K562 (cell line): ENCODE data around the gene GNG11. TPM values are rescaled to one million over a fixed set of nuclear protein-coding genes. Genes with fewer than 3 reads are reported as not detected.

Source experiments
- ATAC-seq: fragments of 200-7000 bp; cut with Tn5 transposase; 3 replicates; pipeline ENCODE4 v1.9.1; 2020; ENCODE audit warnings: moderate library complexity
- BruUV-seq: library from RNA; stranded (reverse); fragments of 400-500 nt; replicated peaks from 2 replicates; lab custom pipeline; 2021; lab: Mats Ljungman, UMichigan
- CTCF ChIA-PET: fragments of 300-600 bp; formaldehyde crosslinking; extraction: SDS; loops from one replicate; lab custom pipeline; 2021; ENCODE audit warnings: low intra/inter-chr PET ratio; lab: Yijun Ruan, JAX
- POLR2A ChIA-PET: fragments of 300-600, 350-650 bp; sonication (Branson Sonifier 250); formaldehyde crosslinking; extraction: SDS; loops from one replicate; lab custom pipeline; 2021; ENCODE audit warnings: antibody characterized with exemption, inconsistent platforms; lab: Yijun Ruan, JAX
- DNase-seq, 4 experiments: peaks; one replicate each; pipeline versions ENCODE4 v3.0.0 to v3.0.0-alpha.2; 2011 to 2018; ENCODE audit warnings: low spot score in 3 of 4, mixed read lengths in 3 of 4; ENCODE audit errors: extremely low read depth in 1 of 4
- FAIRE-seq: peaks from 2 replicates; lab custom pipeline; 2011; peaks lifted over from hg19 to GRCh38; lab: Jason Lieb, UNC
- H2AFZ ChIP-seq: 2 replicates; pipeline ENCODE4 v1.6.0; 2011; ENCODE audit warnings: low read depth, low read length, control low read depth, inconsistent platforms
- H3K27ac ChIP-seq: fragments of 200-600 bp; 3 replicates; pipeline ENCODE4 v1.8.0; 2011; ENCODE audit warnings: low read depth, mild to moderate bottlenecking, control low read depth, inconsistent platforms, low read length, moderate library complexity, mixed read lengths; ENCODE audit errors: extremely low read depth
- H3K27me3 ChIP-seq, 2 experiments: fragments of 300-600 bp in 1 of 2; 2 replicates in 1 of 2; 3 replicates in 1 of 2; pipeline versions ENCODE4 v1.6.0 to v1.8.0; 2011; ENCODE audit warnings: inconsistent platforms in 2 of 2, low read length in 2 of 2, mild to moderate bottlenecking in 1 of 2, mixed read lengths in 1 of 2, moderate library complexity in 1 of 2; ENCODE audit not compliant: control insufficient read depth in 2 of 2, insufficient read depth in 2 of 2
- H3K36me3 ChIP-seq: fragments of 300-600 bp; 3 replicates; pipeline ENCODE4 v1.8.0; 2011; ENCODE audit warnings: mild to moderate bottlenecking, low read length, inconsistent platforms; ENCODE audit not compliant: control insufficient read depth, insufficient read depth
- H3K4me1 ChIP-seq, 2 experiments: fragments of 200-600 bp in 1 of 2; replicated peaks in 1 of 2; 2 replicates in 1 of 2; 3 replicates in 1 of 2; pipeline versions ENCODE4 v1.5.1 to v1.8.0; 2011; ENCODE audit warnings: inconsistent platforms in 2 of 2, low read length in 2 of 2, mild to moderate bottlenecking in 1 of 2, mixed read lengths in 1 of 2, moderate library complexity in 1 of 2; ENCODE audit not compliant: control insufficient read depth in 2 of 2, insufficient read depth in 2 of 2
- H3K4me2 ChIP-seq: 2 replicates; pipeline ENCODE4 v1.6.1; 2011; ENCODE audit warnings: low read length, control low read depth, inconsistent platforms, mixed read lengths; ENCODE audit not compliant: insufficient read depth
- H3K4me3 ChIP-seq: fragments of 200-600 bp; sonication (generic), shearing (Covaris generic); 2 replicates; pipeline ENCODE4 v1.5.1; 2016; ENCODE audit warnings: control low read depth, inconsistent platforms
- H3K79me2 ChIP-seq: fragments of 200-600 bp; 3 replicates; pipeline ENCODE4 v1.8.0; 2011; ENCODE audit warnings: low read length, inconsistent platforms; ENCODE audit not compliant: control insufficient read depth, insufficient read depth
- H3K9ac ChIP-seq, 2 experiments: 2 replicates each; pipeline versions ENCODE4 v1.6.0 to v1.6.1; 2011; ENCODE audit warnings: low read depth in 2 of 2, low read length in 2 of 2, control low read depth in 1 of 2, inconsistent platforms in 1 of 2, mild to moderate bottlenecking in 1 of 2, mixed read lengths in 1 of 2; ENCODE audit not compliant: insufficient read depth in 1 of 2
- H3K9me1 ChIP-seq: one replicate; pipeline ENCODE4 v1.6.0; 2011; ENCODE audit warnings: inconsistent platforms, mild to moderate bottlenecking, low read length, moderate library complexity; ENCODE audit not compliant: control insufficient read depth, insufficient read depth
- H3K9me3 ChIP-seq: replicated peaks from 2 replicates; pipeline ENCODE4 v1.5.1; 2011; ENCODE audit warnings: low read depth, low read length, inconsistent platforms; ENCODE audit not compliant: control insufficient read depth, insufficient read depth
- H4K20me1 ChIP-seq: replicated peaks from 2 replicates; pipeline ENCODE4 v1.6.1; 2011; ENCODE audit warnings: low read length, inconsistent platforms, mixed read lengths; ENCODE audit not compliant: control insufficient read depth, insufficient read depth
- CREB1 ChIP-seq, 2 experiments: sonication (generic) in 1 of 2; formaldehyde crosslinking in 1 of 2; IDR thresholded peaks; 2 replicates each; pipeline versions ENCODE4 v1.6.1 to v1.8.0; 2012 to 2022; ENCODE audit warnings: inconsistent platforms in 1 of 2, mild to moderate bottlenecking in 1 of 2, missing genetic modification reagents in 1 of 2, moderate library complexity in 1 of 2
- HMGN3 ChIP-seq: IDR thresholded peaks from 2 replicates; pipeline ENCODE4 v1.6.1; 2011; ENCODE audit warnings: borderline replicate concordance, low read depth, mild to moderate bottlenecking, mixed read lengths, low read length; ENCODE audit not compliant: insufficient read length; ENCODE audit errors: extremely low read depth
- PHF8 ChIP-seq: fragments of 200-600 bp; sonication (generic); IDR thresholded peaks from 2 replicates; pipeline ENCODE4 v1.6.1; 2012; ENCODE audit warnings: mixed run types, mild to moderate bottlenecking, inconsistent platforms, low read length, moderate library complexity, borderline replicate concordance
- SAFB2 ChIP-seq: fragments of 200-400 bp; formaldehyde crosslinking; IDR thresholded peaks from 2 replicates; pipeline ENCODE4 v1.6.1; 2018; ENCODE audit warnings: borderline replicate concordance, low read length, low read depth, moderate library complexity; ENCODE audit not compliant: severe bottlenecking
- SMARCA5 ChIP-seq: fragments of 450-650 bp; IDR thresholded peaks from 2 replicates; pipeline ENCODE4 v1.6.1; 2016
- SPI1 ChIP-seq: IDR thresholded peaks from 2 replicates; pipeline ENCODE4 v1.6.1; 2011; ENCODE audit warnings: low read depth, low read length, control low read depth, borderline replicate concordance
- SUPT5H ChIP-seq: fragments of 450-650 bp; IDR thresholded peaks from 2 replicates; pipeline ENCODE4 v1.6.1; 2016
- ZBTB8A ChIP-seq: fragments of 450-650 bp; IDR thresholded peaks from 2 replicates; pipeline ENCODE4 v1.6.1; 2018; ENCODE audit warnings: mild to moderate bottlenecking, moderate library complexity; ENCODE audit not compliant: partially characterized antibody
- ZNF23 ChIP-seq: fragments of 250-450 bp; sonication (Bioruptor Pico); IDR thresholded peaks from 2 replicates; pipeline ENCODE4 v1.4.0; 2020; ENCODE audit warnings: mild to moderate bottlenecking
- ZNF24 ChIP-seq: fragments of 450-650 bp; IDR thresholded peaks from 2 replicates; pipeline ENCODE4 v1.6.1; 2016
- ZNF263 ChIP-seq: sonication (generic); formaldehyde crosslinking; IDR thresholded peaks from 2 replicates; pipeline ENCODE4 v1.8.0; 2022; ENCODE audit warnings: mild to moderate bottlenecking, missing genetic modification reagents, borderline replicate concordance
- WGBS: fragments of 100-300 bp; shearing (Covaris generic); methylation state at CpG from one replicate; pipeline ENCODE4 v1.1.6; 2016; ENCODE audit warnings: low coverage, mixed read lengths; ENCODE audit not compliant: insufficient coverage; ENCODE audit errors: missing lambda C conversion rate; 5-methylcytosine and 5-hydroxymethylcytosine counted together
- in situ Hi-C: fragments of 300-500 bp; cut with MboI; formaldehyde crosslinking; loops from 4 replicates; pipeline ENCODE4 v1.15.0; 2018; ENCODE audit warnings: inconsistent platforms, mixed read lengths
- intact Hi-C: fragments of 100-400 bp; cut with micrococcal nuclease; formaldehyde crosslinking; loops from 2 replicates; pipeline ENCODE4 v1.14.2; 2022
- polyA plus RNA-seq, 8 experiments: library from polyadenylated mRNA; depleted of rRNA in 4 of 8; stranded (reverse) in 5 of 8; unstranded in 3 of 8; fragments of >200 nt; fragmentation: Nextera tagmentation in 2 of 8; fragmentation: Illumina TruSeq in 1 of 8; extraction: Ambion mirVana in 2 of 8; extraction: Trizol in 1 of 8; gene quantifications; 2 replicates each; pipeline versions ENCODE4 v1.2.1 to v1.2.3, GENCODE V29; 2011 to 2014; ENCODE audit warnings: inconsistent platforms in 1 of 8, missing spikeins in 1 of 8
- total RNA-seq, 7 experiments: library from RNA; depleted of rRNA in 6 of 7; stranded (reverse); fragments of >200 nt in 6 of 7; fragmentation: Illumina TruSeq in 2 of 7; extraction: Trizol in 2 of 7; gene quantifications; 2 replicates each; pipeline versions ENCODE4 v1.2.1 to v1.2.3, GENCODE V29; 2011 to 2021; ENCODE audit warnings: low replicate concordance in 1 of 7
- TF ChIP-seq, protein P1 (sequence below), 2 experiments: fragments of 450-650 bp; IDR thresholded peaks; 2 replicates each; pipeline ENCODE4 v1.6.1; 2016

Gene GNG11
- total and polyA plus RNA-seq, 9 of the 15 experiments (the other 6 are each of a cell fraction or from before 2014, with no cell fraction given): 0.06 TPM; not detected in 8

DNA sequence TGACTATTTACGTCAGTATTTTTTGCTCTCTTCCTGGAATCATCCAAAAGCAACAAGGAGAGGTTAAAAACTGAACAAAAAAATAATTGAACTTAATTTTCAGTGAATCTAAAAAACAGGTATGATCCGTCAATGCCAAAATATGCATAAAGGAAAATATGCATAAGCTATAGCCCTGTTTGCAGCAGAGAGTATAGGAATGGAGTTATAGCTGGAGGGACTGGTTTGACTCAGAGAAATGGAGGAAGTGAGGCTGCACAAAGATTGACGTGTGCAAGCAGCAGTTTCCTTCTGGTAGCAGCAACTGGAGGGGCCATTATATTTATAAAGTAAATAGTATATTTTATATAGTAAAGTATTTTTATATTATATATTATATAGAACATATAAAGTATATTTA lies 37.1 kb downstream of the GNG11 start:
- WGBS: 8% methylated on average over 3 of the region's 3 CpGs
- Histone ChIP-seq H3K4me3 (no peak overlapping the region), H3K4me1 (no peaks in the 10 kb centered on the region), H3K4me2 (no peak overlapping the region), H3K36me3 (no peaks in the 10 kb centered on the region), H3K27me3 (no peaks in the 10 kb centered on the region), H4K20me1 (no peaks in the 10 kb centered on the region), H3K9me3 (no peaks in the 10 kb centered on the region)
- ChIA-PET POLR2A (interaction anchor here (1.0 kb wide), 1 partner anchor 9 kb away, joined by 3 read pairs; no protein-coding TSS in a partner anchor), CTCF (no interaction called here)
- no TSS peak for BruUV-seq
- FAIRE-seq (no peak), ATAC-seq (no peak), DNase-seq (no peak)
- in situ Hi-C loops: no loop called here
- TF ChIP-seq SAFB2: no peak
- no peak for TF ChIP-seq CREB1 (IDR thresholded peaks at IDR 0.05)
- TF ChIP-seq CREB1 (CRISPR knock-in tag; IDR thresholded peaks at IDR 0.05): no peak
- no peak for TF ChIP-seq ZNF24
- TF ChIP-seq, protein P1, sequence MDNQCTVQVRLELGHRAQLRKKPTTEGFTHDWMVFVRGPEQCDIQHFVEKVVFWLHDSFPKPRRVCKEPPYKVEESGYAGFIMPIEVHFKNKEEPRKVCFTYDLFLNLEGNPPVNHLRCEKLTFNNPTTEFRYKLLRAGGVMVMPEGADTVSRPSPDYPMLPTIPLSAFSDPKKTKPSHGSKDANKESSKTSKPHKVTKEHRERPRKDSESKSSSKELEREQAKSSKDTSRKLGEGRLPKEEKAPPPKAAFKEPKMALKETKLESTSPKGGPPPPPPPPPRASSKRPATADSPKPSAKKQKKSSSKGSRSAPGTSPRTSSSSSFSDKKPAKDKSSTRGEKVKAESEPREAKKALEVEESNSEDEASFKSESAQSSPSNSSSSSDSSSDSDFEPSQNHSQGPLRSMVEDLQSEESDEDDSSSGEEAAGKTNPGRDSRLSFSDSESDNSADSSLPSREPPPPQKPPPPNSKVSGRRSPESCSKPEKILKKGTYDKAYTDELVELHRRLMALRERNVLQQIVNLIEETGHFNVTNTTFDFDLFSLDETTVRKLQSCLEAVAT (IDR thresholded peaks at IDR 0.05): no peak
- no peak for TF ChIP-seq PHF8
- TF ChIP-seq ZNF23 (CRISPR knock-in tag): no peak
- TF ChIP-seq ZBTB8A: no peak
- TF ChIP-seq SPI1: no peak
- TF ChIP-seq HMGN3: no peak
- TF ChIP-seq ZNF263 (CRISPR knock-in tag): no peak
- TF ChIP-seq SMARCA5: no peak
- TF ChIP-seq SUPT5H: no peak
- TF ChIP-seq, all 486 proteins: peak for 0
- Histone ChIP-seq H2AFZ (no peak overlapping the region), H3K9me1 (no peaks in the 10 kb centered on the region), H3K79me2 (no peaks in the 10 kb centered on the region), H3K9ac (no peak overlapping the region), H3K27ac (no peak overlapping the region)
- intact Hi-C loops: no loop called here
